Vagina (tissue), 2 donors: Measurements from ENCODE around the gene KPTN. TPM values are rescaled to one million over a fixed set of nuclear protein-coding genes. Genes with fewer than 3 reads are reported as not detected.

Experiments
- DNase-seq, 2 donors: peaks; one replicate each; pipeline ENCODE4 v3.0.0-alpha.2; 2017; ENCODE audit errors: extremely low spot score in 2 of 2
- H3K27ac ChIP-seq: fragments of 200-600 bp; sonication (generic); one replicate; pipeline ENCODE4 v1.5.1; 2019
- H3K27me3 ChIP-seq: fragments of 200-600 bp; sonication (generic); one replicate; pipeline ENCODE4 v1.5.1; 2019
- H3K36me3 ChIP-seq, 2 donors: fragments of 200-600 bp; sonication (generic); one replicate each; pipeline ENCODE4 v1.5.1; 2017 to 2019
- H3K4me1 ChIP-seq: fragments of 200-600 bp; sonication (generic); one replicate; pipeline ENCODE4 v1.5.1; 2019
- H3K4me3 ChIP-seq, 2 donors: fragments of 200-600 bp; sonication (generic); 1 replicate in 1 of 2; 2 replicates in 1 of 2; pipeline ENCODE4 v1.5.1; 2016 to 2019
- H3K9me3 ChIP-seq: fragments of 200-600 bp; sonication (generic); one replicate; pipeline ENCODE4 v1.5.1; 2019
- CTCF ChIP-seq, 3 experiments: fragments of 450-650 bp in 2 of 3; fragments of 200-600 bp in 1 of 3; sonication (generic) in 1 of 3; IDR thresholded peaks; one replicate each; pipeline ENCODE4 v1.5.1; 2017 to 2019; ENCODE audit warnings: antibody characterized with exemption in 3 of 3, mild to moderate bottlenecking in 2 of 3, moderate library complexity in 2 of 3
- POLR2A ChIP-seq, 2 donors: fragments of 450-650 bp; IDR thresholded peaks; one replicate each; pipeline ENCODE4 v1.6.1; 2017; ENCODE audit warnings: antibody characterized with exemption in 2 of 2, mild to moderate bottlenecking in 2 of 2, moderate library complexity in 2 of 2
- POLR2AphosphoS5 ChIP-seq, 2 donors: sonication (generic); formaldehyde crosslinking; IDR thresholded peaks; one replicate each; pipeline ENCODE4 v1.9.0; 2017; ENCODE audit warnings: antibody characterized with exemption in 2 of 2, mild to moderate bottlenecking in 2 of 2, low read depth in 1 of 2; ENCODE audit not compliant: insufficient read depth in 1 of 2
- intact Hi-C: fragments of 100-400 bp; cut with DNase I; formaldehyde crosslinking; loops from one replicate; pipeline ENCODE4 v1.15.1; 2023
- total RNA-seq: library from RNA; depleted of rRNA; stranded (reverse); fragments of >200 nt; gene quantifications from one replicate; pipeline ENCODE4 v1.2.3, GENCODE V29; 2016

Gene KPTN
- total RNA-seq, 1 donor from 2014 or later = 9.6 TPM

DNA sequence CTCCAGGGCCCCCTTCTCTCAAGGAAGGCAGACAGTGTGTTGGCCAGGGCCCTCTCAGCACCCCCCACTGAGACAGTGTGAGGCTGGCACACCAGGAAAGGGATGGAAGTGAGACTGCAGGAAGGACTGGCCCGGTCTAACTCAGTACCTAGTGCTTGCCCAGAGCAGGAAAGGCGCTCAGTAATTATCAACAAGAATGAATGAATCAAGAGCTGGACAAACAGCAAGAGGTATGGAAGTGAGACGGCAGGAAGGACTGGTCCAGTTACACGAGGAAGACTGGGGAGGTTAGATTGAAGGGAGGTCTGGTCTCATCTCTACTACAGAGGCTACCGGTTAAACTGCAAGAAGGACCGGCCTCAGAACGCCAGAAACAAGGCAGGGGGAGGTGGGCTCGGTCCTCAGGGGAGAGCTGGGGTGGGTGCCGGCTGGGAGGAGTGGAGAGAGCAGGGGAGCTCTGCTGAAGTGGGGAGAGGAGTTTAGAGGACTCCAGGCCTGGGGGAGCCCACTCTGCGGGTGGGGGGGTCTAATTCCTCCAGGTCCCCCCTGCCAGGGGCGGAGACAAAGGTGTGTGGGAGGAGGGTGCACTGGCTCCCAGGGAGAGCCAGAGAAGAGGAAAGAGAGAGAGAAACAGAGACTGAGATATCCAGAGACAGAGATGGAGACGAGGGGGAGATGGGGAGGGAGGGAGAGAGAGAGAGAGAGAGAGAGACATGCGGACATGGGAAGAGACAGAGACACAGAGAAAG is 13.4 kb downstream of the KPTN start:
- no peaks in the 10 kb centered on the region for H3K36me3 ChIP-seq
- H3K9me3 ChIP-seq = no peaks in the 10 kb centered on the region
- intact Hi-C loops = no loop called here
- H3K4me3 ChIP-seq = no peak overlapping the region
- H3K27ac ChIP-seq = no peak overlapping the region
- no peak for DNase-seq
- TF ChIP-seq CTCF (IDR thresholded peaks at IDR 0.05) = no peak
- TF ChIP-seq POLR2AphosphoS5 (IDR thresholded peaks at IDR 0.05; ENCODE audit: insufficient read depth in 1 of 2, low read depth in 1 of 2) = no peak
- no peak for TF ChIP-seq POLR2A (IDR thresholded peaks at IDR 0.05)
- peaks cover 14% of the 10 kb centered on the region for H3K4me1 ChIP-seq
- no peaks in the 10 kb centered on the region for H3K27me3 ChIP-seq

DNA sequence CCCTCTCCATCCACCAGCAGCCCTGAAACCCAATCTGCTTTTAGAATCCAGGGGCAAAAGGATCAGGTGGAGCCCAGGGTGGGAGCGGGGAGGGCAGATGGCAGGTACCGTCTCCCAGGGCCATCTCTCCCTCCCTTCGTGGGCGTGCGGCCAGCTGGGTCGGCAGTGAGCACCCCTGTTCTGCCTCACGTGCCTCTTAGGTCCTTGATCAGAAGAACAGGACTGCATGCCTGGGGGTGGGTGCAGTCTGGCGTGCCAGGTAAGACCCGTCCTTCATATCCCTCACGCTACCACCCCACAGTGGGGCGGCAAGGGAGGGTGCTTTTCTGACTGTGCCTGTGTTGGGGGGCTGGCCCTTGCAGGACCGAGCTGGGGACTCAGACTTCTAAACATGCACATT is 14.3 kb downstream of the KPTN start:
- Histone ChIP-seq H3K27me3 (no peaks in the 10 kb centered on the region), H3K4me3 (no peak overlapping the region), H3K27ac (no peak overlapping the region), H3K36me3 (no peaks in the 10 kb centered on the region), H3K4me1 (peaks cover 14% of the 10 kb centered on the region), H3K9me3 (no peaks in the 10 kb centered on the region)
- no peak for TF ChIP-seq POLR2AphosphoS5 (IDR thresholded peaks at IDR 0.05; ENCODE audit: insufficient read depth in 1 of 2, low read depth in 1 of 2)
- no peak for TF ChIP-seq POLR2A (IDR thresholded peaks at IDR 0.05)
- TF ChIP-seq CTCF (IDR thresholded peaks at IDR 0.05) = no peak
- intact Hi-C loops = no loop called here
- DNase-seq = no peak

- TF ChIP-seq CTCF (IDR thresholded peaks at IDR 0.05) (no peak), POLR2AphosphoS5 (IDR thresholded peaks at IDR 0.05; ENCODE audit: insufficient read depth in 1 of 2, low read depth in 1 of 2) (no peak), POLR2A (IDR thresholded peaks at IDR 0.05) (no peak)
- Histone ChIP-seq H3K9me3 (no peaks in the 10 kb centered on the region), H3K4me3 (no peak overlapping the region), H3K27ac (no peak overlapping the region), H3K4me1 (peaks cover 14% of the 10 kb centered on the region), H3K36me3 (no peaks in the 10 kb centered on the region), H3K27me3 (no peaks in the 10 kb centered on the region)
- no peak for DNase-seq
- intact Hi-C loops = no loop called here
Measured at GRCh38 chr19:47469363-47469700, 14.7 kb downstream of the KPTN start.

DNA sequence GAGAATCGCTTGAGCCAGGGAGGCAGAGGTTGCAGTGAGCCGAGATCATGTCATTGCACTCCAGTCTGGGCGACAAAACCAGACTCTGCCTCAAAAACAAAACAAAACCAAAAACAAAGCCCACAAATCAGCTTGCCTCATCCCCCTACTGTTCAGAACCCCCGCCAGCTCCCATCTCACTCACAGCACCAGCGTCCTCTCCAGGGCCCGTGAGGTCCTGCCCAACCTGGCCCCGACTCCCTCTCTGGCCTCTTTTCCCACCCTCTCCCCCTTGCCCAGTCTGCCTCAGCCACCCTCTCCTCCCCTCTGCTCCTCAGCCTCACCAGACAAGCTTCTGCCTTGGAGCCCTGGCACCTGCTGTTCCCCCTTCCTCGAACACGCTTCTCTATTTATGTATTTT is 16.1 kb downstream of the KPTN start:
- H3K27ac ChIP-seq = no peak overlapping the region

More for the DNA sequence above, 16.1 kb downstream of the KPTN start:
- Histone ChIP-seq H3K27me3 (no peaks in the 10 kb centered on the region), H3K9me3 (no peaks in the 10 kb centered on the region), H3K4me1 (peaks cover 14% of the 10 kb centered on the region), H3K36me3 (no peaks in the 10 kb centered on the region), H3K4me3 (no peak overlapping the region)
- DNase-seq = no peak
- no peak for TF ChIP-seq POLR2AphosphoS5 (IDR thresholded peaks at IDR 0.05; ENCODE audit: insufficient read depth in 1 of 2, low read depth in 1 of 2)
- TF ChIP-seq POLR2A (IDR thresholded peaks at IDR 0.05) = no peak
- no peak for TF ChIP-seq CTCF (IDR thresholded peaks at IDR 0.05)
- intact Hi-C loops = no loop called here
